HG03060 (cell line): ENCODE data around the gene POLR1C.
"Not testable (repeated sequence)": the region's sequence is repeated elsewhere in the genome, so short reads cannot be mapped to it uniquely, and the experiment has no call there.

Experiments used
- ATAC-seq: cut with Tn5 transposase; IDR thresholded peaks from one replicate; pipeline ENCODE4 v1.9.1; 2021; ENCODE audit warnings: low read depth, moderate number of reproducible peaks; ENCODE audit not compliant: unreplicated experiment

POLR1C gene

GRCh38 chr6:43557620-43558019, 40.7 kb downstream of the POLR1C start:
- not testable (repeated sequence) for ATAC-seq

- no peak for ATAC-seq
These were observed 42.4 kb downstream of the POLR1C start for GRCh38 chr6:43559328-43559727.

DNA sequence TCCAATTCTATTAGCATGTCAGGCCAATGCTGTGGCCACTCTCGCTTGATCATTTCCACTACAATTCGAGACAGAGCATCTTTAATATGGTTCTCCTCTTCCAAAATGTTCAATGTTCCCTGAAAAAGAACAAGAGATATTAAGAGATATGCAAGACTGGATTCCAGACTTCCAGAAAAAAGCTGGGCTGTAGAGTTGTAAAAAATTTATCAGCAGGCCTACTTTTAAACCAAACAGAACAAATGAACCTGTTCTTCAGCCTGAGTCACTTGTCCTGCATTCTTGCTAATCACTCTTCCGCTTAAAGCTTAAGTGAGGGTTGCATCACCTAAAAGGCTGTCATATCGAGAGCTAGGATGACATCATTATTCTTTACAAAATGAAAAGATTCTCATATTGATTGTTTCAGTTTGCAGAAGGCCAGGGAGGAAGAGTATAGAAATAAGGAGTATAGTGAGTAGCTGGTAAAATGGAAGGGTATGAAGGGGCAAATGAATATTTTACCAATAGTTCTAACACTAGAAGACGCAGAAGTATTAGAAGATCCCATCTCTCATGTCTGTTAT, 54.1 kb downstream of the POLR1C start:
- no peak for ATAC-seq
